Ramos (cell line): Measurements from ENCODE around the gene NOL9.

ENCODE experiments used
- in situ Hi-C: fragments of 300-500 bp; cut with MboI; formaldehyde crosslinking; loops from one replicate; pipeline ENCODE4 v1.14.3; 2022; ENCODE audit warnings: low sequenced_read_pairs; ENCODE audit not compliant: unreplicated experiment

Gene NOL9

GRCh38 chr1:6530504-6531160, 23.7 kb downstream of the NOL9 start:
- in situ Hi-C loops = no loop called here

GRCh38 chr1:6528492-6528891, 25.8 kb downstream of the NOL9 start:
- in situ Hi-C loops = no loop called here

- in situ Hi-C loops = no loop called here
Observed at GRCh38 chr1:6526316-6526715, 28.0 kb downstream of the NOL9 start.

- in situ Hi-C loops = no loop called here
Observed at GRCh38 chr1:6523566-6523965, 30.7 kb downstream of the NOL9 start.

DNA sequence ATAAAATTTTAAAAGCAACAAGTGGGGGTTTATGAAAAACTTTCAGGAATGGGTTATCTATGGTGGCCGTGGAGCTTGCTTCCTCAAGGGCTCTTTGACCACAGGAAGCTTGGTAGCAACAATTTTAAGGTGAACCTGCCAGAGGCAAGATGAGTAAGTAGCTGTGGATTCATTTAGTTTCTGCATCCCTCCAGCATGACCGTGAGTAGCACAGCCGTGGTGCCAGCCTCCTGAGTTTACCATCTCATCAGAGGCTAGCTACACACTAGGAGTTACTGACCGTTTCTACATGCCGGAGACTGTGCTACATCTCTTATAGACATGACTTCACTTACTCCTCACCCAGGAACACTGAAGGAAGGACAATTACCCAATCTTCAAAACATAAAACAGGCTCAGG, 32.8 kb downstream of the NOL9 start:
- in situ Hi-C loops = no loop called here

- in situ Hi-C loops = no loop called here
Observed at GRCh38 chr1:6519935-6520671, 34.2 kb downstream of the NOL9 start.

GRCh38 chr1:6519491-6519934, 34.8 kb downstream of the NOL9 start:
- in situ Hi-C loops = no loop called here

GRCh38 chr1:6517435-6517851, 36.9 kb downstream of the NOL9 start:
- in situ Hi-C loops = no loop called here

GRCh38 chr1:6515771-6516170, 38.5 kb downstream of the NOL9 start:
- in situ Hi-C loops = no loop called here

GRCh38 chr1:6513320-6513801, 41.0 kb downstream of the NOL9 start:
- in situ Hi-C loops = no loop called here

DNA sequence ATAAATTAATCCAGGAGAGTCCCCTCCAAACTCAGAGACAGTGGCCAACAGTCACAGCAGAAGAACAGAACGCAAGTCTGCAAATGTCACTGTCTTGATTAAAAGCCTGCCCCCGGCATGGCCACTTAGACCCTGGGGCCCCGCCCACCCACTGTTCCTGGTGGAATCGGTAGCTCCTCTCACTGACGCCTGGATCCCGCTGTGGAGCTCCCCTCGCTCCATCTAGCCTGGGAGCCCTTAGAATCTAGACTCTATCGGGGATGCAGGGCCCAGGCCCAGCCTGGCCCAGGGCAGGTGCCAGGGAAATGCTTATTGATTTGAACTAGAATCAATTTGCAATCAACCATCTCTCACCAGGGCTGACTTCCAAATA, 41.4 kb downstream of the NOL9 start:
- in situ Hi-C loops = no loop called here

DNA sequence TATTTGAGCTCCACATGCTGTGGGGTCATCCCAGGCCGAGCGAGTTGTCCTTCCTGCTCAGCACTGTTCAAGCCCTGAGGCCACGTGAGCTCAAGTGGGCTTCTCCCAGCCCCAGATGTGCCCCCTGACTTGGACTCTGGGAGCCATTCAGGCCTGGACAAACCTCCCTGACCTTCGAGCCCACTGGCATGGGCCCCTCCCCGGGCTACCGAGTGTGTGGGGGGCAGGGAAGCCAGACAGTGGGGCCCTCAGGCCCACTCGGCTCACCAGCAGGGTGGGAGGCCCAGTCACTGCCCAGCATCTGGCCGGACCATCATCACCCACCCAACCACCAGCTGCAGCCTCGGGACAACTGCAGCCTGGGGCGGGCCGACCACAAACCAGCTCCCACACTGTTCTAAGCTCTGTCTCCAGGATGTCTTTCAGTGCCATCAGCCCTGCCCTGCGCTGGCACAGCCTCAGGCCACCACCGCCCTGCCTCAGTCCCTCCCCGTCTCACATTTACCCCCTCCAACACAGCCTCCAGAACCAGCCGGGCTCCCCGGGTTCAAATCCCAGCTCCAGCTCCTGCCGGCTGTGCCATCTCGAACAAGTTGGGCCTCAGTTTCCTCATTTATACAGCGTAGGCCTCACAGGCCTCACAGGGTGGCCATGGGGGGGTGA, 41.9 kb downstream of the NOL9 start:
- in situ Hi-C loops = no loop called here

DNA sequence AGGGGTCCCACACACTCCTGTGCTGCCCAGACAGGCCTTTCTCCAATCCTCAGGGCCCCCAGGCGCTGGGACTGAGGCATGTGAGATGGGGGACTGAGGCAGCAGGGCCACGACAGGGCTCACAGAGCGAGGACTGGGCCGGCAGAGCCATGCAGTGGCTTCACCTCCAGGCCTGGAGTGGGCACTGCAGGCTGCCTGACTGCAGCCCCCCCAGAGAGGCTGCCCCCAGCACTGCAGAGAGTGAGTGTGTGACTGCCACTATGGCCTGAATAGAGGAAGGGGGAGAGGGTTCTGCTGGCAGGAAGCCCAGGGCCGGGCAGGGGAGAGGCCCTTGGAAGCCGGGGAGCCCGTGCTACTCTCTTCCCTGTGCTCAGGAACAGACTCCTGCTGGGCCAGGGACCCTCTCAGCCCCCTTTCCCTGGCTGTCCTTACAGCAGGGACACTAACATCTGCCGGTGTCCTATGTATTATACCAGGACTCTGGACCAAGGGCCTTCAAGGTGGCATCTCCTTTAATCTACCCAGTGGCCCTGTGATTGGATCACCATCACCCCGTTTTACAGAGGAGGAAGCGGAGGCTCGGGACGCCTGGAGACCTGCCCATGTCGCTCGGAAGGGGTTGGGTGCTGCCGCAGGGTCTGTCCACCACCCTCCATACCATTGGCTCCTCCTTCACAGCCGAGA, 42.6 kb downstream of the NOL9 start:
- in situ Hi-C loops = no loop called here

GRCh38 chr1:6511056-6511455, 43.3 kb downstream of the NOL9 start:
- in situ Hi-C loops = no loop called here

GRCh38 chr1:6510493-6510892, 43.8 kb downstream of the NOL9 start:
- in situ Hi-C loops = no loop called here

DNA sequence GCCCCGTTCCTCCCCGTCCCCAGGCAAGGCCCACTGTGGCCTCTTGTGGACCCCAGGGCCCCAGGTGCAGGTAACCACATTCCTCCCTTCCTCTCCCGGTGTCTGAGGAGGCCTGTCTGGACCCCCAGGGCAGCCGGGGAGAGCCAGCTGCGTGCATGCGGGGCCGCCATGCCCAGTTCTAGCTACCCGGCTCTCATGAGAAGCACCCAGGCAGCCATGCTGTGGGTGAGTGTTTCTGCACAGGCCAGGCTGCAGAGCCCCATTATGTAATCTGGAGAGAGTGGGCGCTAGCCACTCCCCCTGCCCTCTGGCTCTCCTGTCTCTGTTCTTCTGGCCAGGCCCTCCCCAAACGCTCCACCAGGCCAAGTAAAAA, 44.4 kb downstream of the NOL9 start:
- in situ Hi-C loops = no loop called here

- in situ Hi-C loops = no loop called here
Observed at GRCh38 chr1:6509220-6509918, 44.9 kb downstream of the NOL9 start.

- in situ Hi-C loops = no loop called here
Observed at GRCh38 chr1:6508816-6509189, 45.5 kb downstream of the NOL9 start.

- in situ Hi-C loops = no loop called here
Observed at GRCh38 chr1:6508154-6508815, 46.0 kb downstream of the NOL9 start.

- in situ Hi-C loops = no loop called here
Observed at GRCh38 chr1:6507461-6507911, 46.8 kb downstream of the NOL9 start.
